ENCODE data around the gene MAN2B1.
"Not testable (repeated sequence)": the region's sequence is repeated elsewhere in the genome, so short reads cannot be mapped to it uniquely, and the experiment has no call there.

Gene MAN2B1

DNA sequence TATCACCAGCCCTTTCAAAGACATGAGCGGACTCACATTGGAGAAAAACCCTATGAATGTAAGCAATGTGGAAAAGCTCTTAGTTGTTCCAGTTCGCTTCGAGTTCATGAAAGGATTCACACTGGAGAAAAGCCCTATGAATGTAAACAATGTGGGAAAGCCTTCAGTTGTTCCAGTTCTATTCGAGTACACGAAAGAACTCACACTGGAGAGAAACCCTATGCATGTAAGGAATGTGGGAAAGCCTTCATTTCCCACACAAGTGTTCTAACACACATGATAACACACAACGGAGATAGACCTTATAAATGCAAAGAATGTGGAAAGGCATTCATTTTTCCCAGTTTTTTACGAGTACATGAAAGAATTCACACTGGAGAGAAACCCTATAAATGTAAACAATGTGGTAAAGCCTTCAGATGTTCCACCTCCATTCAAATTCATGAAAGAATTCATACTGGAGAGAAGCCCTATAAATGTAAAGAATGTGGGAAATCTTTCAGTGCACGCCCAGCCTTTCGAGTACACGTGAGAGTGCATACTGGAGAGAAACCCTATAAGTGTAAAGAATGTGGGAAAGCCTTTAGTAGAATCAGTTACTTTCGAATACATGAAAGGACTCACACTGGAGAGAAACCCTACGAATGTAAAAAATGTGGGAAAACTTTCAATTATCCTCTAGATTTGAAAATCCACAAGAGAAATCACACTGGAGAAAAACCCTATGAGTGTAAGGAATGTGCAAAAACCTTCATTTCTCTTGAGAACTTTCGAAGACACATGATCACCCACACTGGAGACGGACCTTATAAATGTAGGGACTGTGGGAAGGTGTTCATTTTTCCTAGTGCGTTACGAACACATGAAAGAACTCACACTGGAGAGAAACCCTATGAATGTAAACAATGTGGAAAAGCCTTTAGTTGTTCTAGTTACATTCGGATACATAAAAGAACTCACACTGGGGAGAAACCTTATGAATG lies 38.2 kb downstream of the MAN2B1 start:
- no peak for DNase-seq (ENCODE audit: low read depth, low spot score)
- no peak overlapping the region for H3K27ac ChIP-seq

DNA sequence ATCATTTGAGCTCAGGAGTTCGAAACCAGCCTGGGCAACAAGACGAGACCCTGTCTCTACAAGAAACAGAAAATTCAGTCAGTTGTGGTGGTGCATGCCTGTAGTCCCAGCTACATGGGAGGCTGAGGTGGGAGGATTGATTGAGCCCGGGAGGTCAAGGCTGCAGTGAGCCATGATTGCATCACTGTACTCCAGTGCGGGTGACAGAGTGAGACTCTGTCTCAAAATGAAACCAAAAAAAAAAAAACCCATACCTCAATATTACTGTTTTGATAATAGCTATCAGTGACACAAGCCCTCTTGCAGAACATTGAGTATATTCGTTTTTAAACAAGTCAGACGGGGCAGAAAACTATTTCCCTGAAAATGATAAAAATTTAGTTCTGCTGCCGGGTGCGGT lies 39.6 kb downstream of the MAN2B1 start:
- no peak overlapping the region for H3K27ac ChIP-seq
- DNase-seq (ENCODE audit: low read depth, low spot score) = no peak

DNA sequence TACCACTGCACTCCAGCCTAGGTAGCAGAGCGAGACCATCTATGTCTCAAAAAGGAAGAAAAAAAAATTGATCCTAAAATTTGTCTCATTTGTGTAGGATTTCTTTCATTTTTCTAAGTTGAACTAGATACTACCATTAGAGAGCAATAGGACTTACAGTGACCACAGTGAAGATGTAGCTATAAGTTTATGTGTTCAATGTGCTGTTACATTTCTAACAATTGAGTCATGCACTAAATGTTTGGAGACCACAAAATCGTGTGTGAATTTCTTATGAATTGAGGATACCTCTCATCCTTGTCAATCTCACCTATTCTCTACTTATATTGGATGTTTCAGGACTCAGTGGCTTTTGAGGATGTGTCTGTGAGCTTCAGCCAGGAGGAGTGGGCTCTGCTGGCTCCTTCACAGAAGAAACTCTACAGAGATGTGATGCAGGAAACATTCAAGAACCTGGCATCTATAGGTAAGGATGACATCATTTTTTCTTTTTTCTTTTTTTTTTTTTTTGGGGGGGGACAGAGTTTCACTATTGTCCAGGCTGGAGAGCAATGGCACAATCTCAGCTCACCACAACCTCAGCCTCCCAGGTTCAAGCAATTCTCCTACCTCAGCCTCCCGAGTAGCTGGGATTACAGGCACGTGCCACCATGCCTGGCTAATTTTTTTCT lies 43.0 kb downstream of the MAN2B1 start:
- no peak for DNase-seq (ENCODE audit: low read depth, low spot score)
- H3K27ac ChIP-seq = no peak overlapping the region

DNA sequence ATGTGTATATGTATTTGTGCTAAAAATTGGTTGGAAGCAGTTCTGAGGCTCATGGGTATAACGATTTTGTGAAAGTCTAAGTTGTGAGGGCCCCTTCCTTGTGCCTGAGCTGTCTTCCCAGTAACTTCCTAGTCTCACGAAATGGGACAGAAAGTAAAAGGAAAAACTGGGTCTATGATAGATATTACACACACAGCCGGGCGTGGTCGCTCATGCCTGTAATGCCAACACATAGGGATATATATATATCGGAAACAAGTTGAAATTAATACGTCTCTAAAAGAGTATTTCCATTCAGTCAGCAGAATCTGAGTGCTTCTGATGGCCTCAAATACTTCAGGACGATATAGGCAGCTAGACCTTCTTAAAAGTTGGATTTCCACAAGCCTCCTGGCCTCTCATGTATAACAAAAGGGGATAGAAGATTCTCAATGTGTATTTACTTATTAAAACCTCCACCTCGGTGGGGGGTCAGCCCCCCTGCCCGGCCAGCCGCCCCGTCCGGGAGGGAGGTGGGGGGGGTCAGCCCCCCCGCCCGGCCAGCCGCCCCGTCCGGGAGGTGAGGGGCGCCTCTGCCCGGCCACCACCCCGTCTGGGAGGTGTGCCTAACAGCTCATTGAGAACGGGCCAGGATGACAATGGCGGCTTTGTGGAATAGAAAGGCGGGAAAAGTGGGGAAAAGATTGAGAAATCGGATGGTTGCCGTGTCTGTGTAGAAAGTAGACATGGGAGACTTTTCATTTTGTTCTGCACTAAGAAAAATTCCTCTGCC lies 45.1 kb downstream of the MAN2B1 start:
- DNase-seq (ENCODE audit: low read depth, low spot score); H3K27ac ChIP-seq: not testable (repeated sequence)

DNA sequence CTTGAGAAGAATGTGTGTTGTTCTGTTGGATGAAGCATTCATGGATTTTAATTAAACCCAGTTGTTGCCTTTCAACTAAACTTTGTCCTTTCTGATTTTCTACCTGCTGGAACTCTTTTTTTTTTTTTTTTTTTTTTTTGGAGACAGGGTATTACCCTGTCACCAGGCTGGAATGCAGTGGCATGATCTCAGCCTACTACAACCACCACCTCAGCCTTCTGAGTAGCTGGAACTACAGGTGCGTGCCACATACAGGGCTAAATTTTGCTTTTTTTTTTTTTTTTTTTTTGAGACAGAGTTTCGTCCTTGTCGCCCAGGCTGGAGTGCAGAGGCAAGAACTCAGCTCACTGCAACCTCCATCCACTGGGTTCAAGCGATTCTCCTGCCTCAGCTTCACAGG lies 48.9 kb downstream of the MAN2B1 start:
- DNase-seq (ENCODE audit: low read depth, low spot score) = no peak
- H3K27ac ChIP-seq = no peak overlapping the region

DNA sequence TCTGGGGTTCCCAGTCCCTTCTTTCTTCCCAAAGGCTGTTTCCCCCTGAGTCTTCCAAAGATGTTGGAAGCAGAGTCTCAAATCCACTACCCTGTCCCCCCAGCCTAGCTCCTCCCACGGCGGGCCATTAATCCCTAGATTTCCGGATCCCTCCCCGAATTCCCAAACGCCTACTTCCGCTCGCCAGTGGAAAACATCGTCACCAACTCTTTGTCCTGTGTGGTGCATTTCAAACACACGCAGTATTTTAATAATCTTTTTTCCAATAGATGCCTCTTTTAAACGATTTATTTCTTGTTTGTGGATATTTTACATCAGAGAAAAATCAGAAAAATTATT lies 55.2 kb downstream of the MAN2B1 start:
- no peak for DNase-seq (ENCODE audit: low read depth, low spot score)
- H3K27ac ChIP-seq = peak overlapping the region; percentile 88

DNA sequence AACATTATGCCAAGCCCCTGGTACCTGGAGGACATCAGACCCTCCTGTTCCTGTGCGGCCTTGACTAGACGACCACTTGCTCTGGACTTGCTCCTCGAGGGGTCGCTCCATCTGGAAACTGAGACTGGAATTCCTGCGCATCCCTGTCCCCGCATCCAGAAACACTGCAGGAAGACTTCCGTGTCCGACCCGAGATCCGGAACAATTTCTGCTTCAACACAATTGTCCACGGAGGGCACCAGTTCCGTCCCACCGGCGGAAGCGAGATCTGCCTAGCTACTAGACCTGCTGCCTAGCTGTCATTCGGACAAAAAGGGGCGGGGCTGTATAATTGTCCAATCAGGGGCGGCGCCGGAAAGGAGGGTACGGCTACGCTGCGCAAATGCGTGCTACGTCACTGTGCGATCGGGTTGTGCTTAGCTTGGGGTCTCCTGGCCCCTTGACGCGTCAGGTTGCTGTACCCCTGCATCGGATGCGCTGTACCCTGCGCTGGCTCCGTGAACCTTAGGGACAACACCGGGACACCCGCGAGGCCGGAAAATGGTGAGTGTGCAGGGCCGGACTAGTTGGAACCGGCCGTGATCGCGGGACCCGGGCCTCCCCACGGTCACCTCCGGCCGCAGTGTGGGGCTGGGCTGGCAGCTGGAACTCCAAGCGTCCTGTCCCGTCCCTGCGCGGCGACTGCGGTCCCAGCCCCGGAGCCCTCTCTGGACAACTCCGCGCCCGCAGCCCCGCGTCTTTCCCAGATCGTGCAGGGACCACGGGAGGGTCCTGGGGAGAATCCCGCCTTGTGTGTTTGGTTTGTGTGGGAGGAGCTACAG lies 55.8 kb downstream of the MAN2B1 start, which contains the start of the genes ZNF490 and ZNF791:
Gene ZNF490, minus strand, starts transcription at position 274 of the 821 bp plus-strand sequence. Its CDS starts 133 bp downstream, at position 141.
Gene ZNF791, plus strand, starts transcription at position 381 of the 821 bp plus-strand sequence. Its CDS starts 160 bp downstream, at position 541.
- DNase-seq (ENCODE audit: low read depth, low spot score) = peak; percentile 73
- H3K27ac ChIP-seq = peak within 1 kb of the TSS; percentile 88

DNA sequence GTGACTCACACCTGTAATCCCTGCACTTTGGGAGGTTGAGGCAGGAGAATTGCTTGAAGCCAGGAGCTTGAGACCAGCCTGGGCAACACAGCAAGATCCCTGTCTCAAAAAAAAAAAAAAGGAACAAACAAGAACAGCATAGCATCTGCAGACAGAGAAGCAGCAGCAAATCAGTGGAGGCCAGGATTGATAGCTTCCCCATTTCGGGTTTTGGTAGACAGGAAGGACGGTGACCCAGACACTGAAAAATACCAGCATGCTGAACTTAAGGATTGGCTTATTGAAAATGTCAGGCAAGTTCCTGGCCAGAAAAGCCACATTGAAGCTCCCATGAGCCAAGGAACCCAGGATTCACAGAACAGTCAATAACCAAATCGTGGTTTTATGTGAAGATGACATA lies 58.9 kb downstream of the MAN2B1 start:
- no peak for DNase-seq (ENCODE audit: low read depth, low spot score)
- no peak overlapping the region for H3K27ac ChIP-seq

DNA sequence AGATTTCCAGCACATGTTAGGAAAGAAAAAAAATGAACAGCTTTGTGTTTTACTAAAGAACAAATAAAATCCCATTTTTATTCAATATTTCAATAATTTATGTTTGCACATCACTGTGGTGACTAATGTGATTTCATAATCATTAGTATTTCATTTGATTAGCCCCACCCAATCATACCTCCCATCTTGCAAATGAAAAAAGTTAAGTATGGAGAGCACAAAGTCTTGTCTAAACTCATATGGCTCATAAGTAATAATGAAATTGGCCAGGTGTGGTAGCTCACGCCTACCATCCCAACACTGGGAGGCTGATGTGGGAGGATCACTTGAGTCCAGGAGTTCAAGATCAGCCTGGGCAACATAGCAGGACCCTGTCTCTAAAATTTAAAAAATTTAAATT lies 59.7 kb downstream of the MAN2B1 start:
- no peak for DNase-seq (ENCODE audit: low read depth, low spot score)
- H3K27ac ChIP-seq = no peak overlapping the region

DNA sequence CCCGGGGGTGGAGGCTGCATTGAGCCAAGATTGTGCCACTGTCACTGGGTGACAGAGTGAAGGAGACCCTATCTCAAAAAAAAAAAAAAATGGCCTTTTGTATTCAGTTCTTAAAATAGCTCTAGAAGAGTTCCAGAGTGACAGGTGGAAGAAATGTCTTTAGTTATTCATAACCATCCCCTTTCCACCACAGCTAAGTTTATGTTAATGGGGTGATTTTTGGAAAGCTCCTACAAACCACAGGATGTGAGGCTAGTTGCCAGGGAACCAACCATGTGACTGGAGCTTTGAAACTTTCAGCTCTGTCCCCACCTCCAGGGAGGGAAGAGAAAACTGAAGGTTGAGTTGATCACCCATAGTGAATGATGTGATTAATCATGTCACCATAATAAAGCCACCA lies 62.8 kb downstream of the MAN2B1 start:
- no peak overlapping the region for H3K27ac ChIP-seq
- DNase-seq (ENCODE audit: low read depth, low spot score) = no peak

DNA sequence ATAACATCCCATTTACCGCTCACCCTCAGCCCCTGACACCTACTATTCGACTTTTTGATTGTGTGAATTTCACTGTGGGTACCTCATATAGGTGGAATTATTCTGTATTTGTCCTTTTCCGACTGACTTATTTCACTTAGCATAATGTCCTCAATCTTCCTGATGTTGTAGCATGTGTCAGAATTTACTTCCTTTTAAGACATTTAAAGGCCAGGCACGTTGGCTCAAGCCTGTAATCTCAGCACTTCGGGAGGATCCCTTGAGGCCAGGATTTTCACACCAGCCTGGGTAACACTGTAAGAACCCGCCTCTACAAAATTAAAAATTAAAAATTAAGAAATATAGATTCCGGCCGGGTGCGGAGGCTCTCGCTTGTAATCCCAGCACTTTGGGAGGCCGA lies 68.9 kb downstream of the MAN2B1 start:
- no peak overlapping the region for H3K27ac ChIP-seq
- no peak for DNase-seq (ENCODE audit: low read depth, low spot score)

DNA sequence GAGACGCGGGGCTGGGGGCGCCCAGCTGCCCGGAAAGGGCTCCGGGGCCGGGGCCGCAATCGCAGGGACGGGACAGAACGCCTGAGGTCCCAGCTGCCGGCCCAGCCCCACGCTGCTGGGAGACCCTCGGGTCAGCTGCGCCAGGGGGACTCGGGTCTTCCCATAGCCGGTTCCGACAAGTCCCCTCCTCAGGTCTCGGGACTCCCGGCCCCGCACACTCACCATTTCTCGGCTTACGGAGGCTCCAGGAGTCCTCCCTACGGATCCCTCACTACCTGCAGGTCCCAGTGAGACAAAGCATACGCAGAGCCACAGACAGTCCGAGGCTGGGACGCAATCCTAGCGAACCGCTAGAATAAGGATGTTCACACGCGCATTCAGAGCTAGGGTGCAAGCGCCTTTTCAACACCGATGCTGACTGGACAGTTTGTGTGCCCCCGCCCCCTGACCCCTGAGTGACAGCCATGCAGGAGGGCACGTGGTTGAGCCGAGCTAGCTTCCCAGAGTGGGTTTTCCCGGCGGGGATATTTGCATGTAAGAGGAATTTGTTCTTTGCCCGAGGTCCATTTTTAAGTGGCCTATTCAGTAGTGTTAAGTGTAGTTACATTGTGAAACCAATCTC lies 69.5 kb downstream of the MAN2B1 start:
- no peak overlapping the region for H3K27ac ChIP-seq
- no peak for DNase-seq (ENCODE audit: low read depth, low spot score)

Data from epithelial cell of prostate (primary cell).